ENCODE data around the gene OBSCN.

DNA sequence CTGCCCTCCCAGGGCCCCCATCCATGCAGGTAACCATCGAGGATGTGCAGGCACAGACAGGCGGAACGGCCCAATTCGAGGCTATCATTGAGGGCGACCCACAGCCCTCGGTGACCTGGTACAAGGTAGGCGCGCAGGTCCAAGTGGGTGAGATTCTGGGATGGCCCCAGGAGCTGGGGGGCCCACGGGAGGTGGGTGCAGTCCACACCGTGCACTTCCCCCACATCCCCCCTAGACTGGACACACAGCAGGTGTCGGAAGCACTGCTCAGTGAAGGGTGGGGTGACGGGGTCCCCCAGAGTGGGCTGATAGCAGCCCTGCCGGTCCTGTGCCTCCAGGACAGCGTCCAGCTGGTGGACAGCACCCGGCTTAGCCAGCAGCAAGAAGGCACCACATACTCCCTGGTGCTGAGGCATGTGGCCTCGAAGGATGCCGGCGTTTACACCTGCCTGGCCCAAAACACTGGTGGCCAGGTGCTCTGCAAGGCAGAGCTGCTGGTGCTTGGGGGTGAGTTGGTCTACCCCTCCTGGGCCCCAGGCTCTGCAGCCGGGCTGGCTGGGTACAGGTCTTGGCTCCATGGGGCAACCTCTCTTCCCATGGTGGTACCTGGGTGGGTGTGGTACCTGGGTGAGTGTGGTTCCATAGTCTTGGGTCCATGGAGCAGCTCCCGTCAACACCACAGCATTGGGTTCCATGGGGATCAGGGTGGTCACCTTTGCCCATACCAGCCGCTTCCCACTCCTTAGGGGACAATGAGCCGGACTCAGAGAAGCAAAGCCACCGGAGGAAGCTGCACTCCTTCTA lies 158.4 kb downstream of the OBSCN start:
- TF ChIP-seq CTCF (IDR thresholded peaks at IDR 0.05): no peak
- no peak for TF ChIP-seq POLR2A (IDR thresholded peaks at IDR 0.05)

Data from heart left ventricle (tissue), 13 donors.